Measurements from ENCODE around the gene FGD3. TPM values are rescaled to one million over a fixed set of nuclear protein-coding genes. Genes with fewer than 3 reads are reported as not detected.

FGD3 gene
- total RNA-seq, 1 experiment from 2014 or later, result 0.65 TPM

DNA sequence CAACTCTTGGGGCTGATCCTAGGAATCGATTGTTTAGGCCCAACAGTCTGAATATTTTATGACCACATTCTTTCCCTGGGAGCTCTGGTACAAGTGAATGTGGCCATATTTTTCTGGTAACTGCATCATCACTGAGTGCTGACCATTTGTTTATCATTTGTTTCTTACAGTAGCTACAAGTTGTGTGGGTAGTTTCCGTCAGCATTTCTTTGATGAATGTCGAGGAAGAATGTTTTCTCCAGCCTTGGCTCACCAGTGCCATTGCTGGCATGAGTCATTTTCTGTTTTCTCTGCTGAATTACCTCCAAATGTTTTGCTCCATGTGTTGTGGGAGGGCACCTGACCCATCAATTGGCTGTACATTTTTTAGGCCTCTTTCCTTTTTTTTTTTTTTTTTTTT is 134.6 kb downstream of the FGD3 start:
- Histone ChIP-seq H3K36me3 (no peaks in the 10 kb centered on the region), H3K27ac (no peak overlapping the region)

DNA sequence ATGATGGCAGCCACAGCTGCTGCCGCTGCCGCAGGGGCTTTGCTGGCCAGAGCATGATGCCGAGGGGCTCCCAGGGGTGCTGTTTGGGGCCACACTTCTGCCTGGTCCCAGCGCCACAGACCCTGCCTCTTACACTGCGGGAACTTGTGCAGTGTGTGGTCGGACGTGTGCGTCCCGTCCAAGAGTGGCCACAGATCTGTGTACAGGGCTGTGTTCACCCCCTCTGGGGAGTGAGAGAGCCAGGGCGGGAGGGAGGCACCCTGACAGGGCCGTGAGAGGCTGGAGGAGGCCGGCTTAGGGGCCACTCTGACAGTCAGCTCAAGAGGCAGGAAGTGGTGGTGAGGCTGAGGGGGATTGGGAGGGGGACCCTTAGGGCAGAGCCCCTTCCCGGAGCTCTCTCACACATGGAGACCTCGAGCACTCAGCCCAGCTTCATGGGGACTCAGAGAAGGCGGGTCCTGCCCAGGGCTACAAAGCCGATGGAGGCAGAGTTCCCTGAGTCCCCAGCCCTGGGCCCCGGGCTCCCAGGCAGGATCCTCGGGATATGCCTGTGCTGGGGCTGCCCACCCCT is 135.6 kb downstream of the FGD3 start:
- Histone ChIP-seq H3K4me1 (no peaks in the 10 kb centered on the region), H3K4me3 (no peak overlapping the region), H3K9me3 (replicated peaks) (no peaks in the 10 kb centered on the region), H3K27me3 (no peaks in the 10 kb centered on the region), H3K36me3 (no peaks in the 10 kb centered on the region), H3K27ac (no peak overlapping the region)
- peak in 1 of 2 experiments; percentile 30 for DNase-seq

More for the DNA sequence above, 134.6 kb downstream of the FGD3 start:
- Histone ChIP-seq H3K9me3 (replicated peaks) (no peaks in the 10 kb centered on the region), H3K4me3 (no peak overlapping the region), H3K27me3 (no peaks in the 10 kb centered on the region), H3K4me1 (no peaks in the 10 kb centered on the region)
- DNase-seq, result no peak

DNA sequence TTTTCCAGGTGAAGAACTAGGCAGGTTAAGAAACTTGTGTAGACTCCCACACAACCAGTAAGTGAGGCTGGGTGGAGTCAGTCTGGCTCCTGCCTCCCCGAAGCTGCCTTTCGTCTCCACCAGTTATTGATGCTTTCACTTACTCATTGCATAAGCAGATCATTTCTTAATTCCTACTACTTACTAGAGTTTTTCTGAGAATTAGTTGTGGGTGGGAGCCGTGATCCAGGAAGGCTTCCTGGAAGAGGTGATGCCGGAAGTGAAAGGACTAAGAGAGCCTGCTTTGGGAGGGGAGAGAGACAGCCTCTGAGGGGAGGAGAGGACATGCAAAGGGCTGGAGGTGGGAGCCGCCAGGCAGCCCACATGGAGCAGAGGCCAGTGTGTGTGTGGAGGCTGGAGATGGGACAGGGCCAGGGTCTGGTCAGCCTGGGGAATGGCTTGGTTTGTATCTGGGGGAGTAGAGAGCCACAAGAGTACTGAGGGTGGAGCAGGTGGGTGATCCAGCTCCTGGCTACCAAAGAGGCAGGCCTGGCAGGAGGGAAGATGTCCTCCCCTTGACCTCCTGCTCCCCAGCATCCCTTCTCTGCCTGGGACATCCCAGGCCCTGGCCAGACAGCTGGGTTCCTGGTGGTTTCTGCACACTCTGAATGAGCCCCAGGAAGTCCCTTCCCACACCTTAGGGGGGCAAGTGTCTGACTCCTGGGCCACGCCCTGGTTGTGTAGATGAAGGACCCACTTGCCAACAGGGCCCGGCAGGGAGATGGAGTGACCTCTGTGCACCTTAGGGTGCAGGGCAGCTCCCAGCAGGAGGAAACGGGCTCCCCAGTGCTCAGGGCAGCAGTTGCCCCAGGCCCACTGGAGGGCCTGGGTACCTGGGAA is 136.5 kb downstream of the FGD3 start:
- no peak overlapping the region for H3K27ac ChIP-seq
- DNase-seq, result no peak

DNA sequence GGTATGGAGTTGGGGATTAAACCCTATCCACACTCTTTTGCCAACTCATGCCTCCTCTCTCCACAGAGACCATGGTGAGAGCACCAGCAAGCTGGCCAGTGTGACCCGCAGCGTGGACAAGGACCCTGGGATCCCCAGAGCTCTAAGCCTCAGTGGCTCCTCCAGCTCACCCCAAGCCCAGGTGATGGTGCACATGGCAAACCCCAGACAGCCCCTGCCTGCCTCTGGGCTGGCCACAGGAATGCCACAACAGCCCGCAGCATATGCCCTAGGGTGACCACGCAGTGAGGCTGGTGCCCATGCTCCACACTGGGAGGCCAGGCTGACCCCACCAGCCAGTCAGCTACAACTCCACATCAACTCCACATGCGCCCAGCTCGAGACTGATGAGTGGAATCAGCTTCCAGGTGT is 137.2 kb downstream of the FGD3 start:
- Histone ChIP-seq H3K27ac (no peak overlapping the region), H3K9me3 (replicated peaks) (no peaks in the 10 kb centered on the region), H3K27me3 (no peaks in the 10 kb centered on the region), H3K4me3 (no peak overlapping the region), H3K36me3 (no peaks in the 10 kb centered on the region), H3K4me1 (no peaks in the 10 kb centered on the region)
- DNase-seq, result no peak

More for the DNA sequence above, 136.5 kb downstream of the FGD3 start:
- Histone ChIP-seq H3K36me3 (no peaks in the 10 kb centered on the region), H3K9me3 (replicated peaks) (no peaks in the 10 kb centered on the region), H3K4me3 (no peak overlapping the region), H3K27me3 (no peaks in the 10 kb centered on the region), H3K4me1 (no peaks in the 10 kb centered on the region)

DNA sequence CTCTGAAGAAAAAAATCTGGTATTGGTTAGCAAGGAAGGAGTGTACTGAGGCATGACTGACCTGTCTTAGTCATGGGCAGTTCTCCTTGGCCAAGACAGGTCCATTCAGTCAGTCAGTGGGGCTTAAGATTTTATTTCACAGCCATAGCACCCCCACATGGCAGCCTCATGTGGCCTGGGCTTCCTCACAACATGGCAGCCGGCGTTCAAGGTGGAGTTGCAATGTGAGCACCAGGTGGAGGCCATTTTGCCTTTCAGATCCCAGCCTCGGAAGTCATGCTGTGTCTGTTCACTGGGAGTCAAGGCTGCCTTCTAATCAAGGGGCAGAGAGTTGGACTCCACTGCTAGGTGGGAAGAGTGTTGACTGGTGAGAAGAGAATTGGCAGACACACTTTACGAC is 138.4 kb downstream of the FGD3 start:
- Histone ChIP-seq H3K27ac (no peak overlapping the region), H3K9me3 (replicated peaks) (no peaks in the 10 kb centered on the region), H3K36me3 (no peaks in the 10 kb centered on the region), H3K27me3 (no peaks in the 10 kb centered on the region), H3K4me3 (no peak overlapping the region), H3K4me1 (no peaks in the 10 kb centered on the region)
- no peak for DNase-seq

Other genes starting within 250 kb of the FGD3 start
- 64.6 and 65.1 TPM in 2 replicates for gene BICD2, start 182.7 kb upstream of the FGD3 start, total RNA-seq (2014; rRNA removed; shearing (Covaris generic))
- 18.2 and 21.6 TPM in 2 replicates for gene ZNF484, start 69.5 kb upstream of the FGD3 start, total RNA-seq (2014; rRNA removed; shearing (Covaris generic))
- not detected in 2 replicates for gene SUSD3, start 111.2 kb downstream of the FGD3 start, total RNA-seq (2014; rRNA removed; shearing (Covaris generic))
- 36.9 and 41.6 TPM in 2 replicates for gene CARD19, start 148.7 kb downstream of the FGD3 start, total RNA-seq (2014; rRNA removed; shearing (Covaris generic))
- 24.6 and 27.1 TPM in 2 replicates for gene NINJ1, start 186.7 kb downstream of the FGD3 start, total RNA-seq (2014; rRNA removed; shearing (Covaris generic))
- not detected in 2 replicates for gene WNK2, start 236.6 kb downstream of the FGD3 start, total RNA-seq (2014; rRNA removed; shearing (Covaris generic))